SH-SY5Y (cell line): ENCODE data around the gene VDR.

Experiments
- GATA2 ChIP-seq: IDR thresholded peaks from 2 replicates; pipeline ENCODE4 v1.6.1; 2011; ENCODE audit warnings: mild to moderate bottlenecking, low read depth, low read length
- GATA3 ChIP-seq: IDR thresholded peaks from 2 replicates; pipeline ENCODE4 v1.6.1; 2011; ENCODE audit warnings: low read depth, mild to moderate bottlenecking, low read length, moderate library complexity

DNA sequence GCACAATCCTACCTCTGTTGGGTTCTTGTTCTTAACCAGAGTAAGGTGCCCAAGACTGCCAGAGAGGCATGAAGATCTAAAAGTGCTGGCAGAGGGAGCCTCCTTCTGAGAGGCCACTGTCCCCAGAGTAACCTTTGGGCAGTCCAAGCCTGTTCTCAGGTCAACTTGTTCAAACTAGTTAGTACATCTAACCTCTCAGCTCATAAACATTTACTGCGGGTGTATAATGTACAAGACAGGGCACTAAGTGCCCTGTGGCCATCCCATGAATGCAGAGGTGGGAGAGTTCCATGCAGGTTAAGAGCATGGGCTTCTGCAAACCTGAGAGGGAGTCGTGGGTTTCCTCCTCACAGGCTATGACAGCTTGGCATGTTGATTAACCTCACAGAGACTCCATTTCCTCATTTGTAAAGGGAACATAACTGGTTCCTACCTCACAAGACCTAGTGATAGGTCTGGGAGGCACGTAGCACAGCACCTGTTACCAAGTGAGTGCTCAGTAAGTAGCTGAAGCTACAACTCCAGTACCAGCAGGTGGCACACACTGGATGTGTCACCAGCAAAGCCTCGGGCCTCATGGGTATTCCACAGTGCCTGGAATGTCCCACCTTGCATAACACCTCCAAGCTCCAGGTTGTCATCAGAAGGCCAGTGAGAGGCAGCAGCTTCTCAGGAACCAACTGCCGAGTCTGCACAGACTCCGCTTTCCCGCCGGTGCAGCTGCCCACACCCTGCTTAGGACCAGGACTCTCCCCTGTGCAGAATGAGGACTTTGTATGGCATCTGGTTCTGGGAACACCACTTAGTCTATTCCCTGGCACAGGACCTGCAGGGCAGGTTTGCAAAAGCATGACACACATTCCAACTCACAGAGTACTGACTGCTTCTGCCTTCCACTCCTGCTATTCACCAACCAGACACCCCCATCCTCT is 4.4 kb downstream of the VDR start:
- TF ChIP-seq GATA2 (no peak), GATA3 (no peak)
